HG03457 (cell line): ENCODE measurements around the gene CACNA2D1.

ENCODE experiments used
- ATAC-seq: cut with Tn5 transposase; IDR thresholded peaks from one replicate; pipeline ENCODE4 v1.9.1; 2021; ENCODE audit warnings: moderate number of reproducible peaks; ENCODE audit not compliant: unreplicated experiment

CACNA2D1 gene

GRCh38 chr7:82126576-82126975 lies 317.0 kb downstream of the CACNA2D1 start:
- ATAC-seq: no peak

- ATAC-seq: no peak
Measured at GRCh38 chr7:82124445-82124844, 319.1 kb downstream of the CACNA2D1 start.

DNA sequence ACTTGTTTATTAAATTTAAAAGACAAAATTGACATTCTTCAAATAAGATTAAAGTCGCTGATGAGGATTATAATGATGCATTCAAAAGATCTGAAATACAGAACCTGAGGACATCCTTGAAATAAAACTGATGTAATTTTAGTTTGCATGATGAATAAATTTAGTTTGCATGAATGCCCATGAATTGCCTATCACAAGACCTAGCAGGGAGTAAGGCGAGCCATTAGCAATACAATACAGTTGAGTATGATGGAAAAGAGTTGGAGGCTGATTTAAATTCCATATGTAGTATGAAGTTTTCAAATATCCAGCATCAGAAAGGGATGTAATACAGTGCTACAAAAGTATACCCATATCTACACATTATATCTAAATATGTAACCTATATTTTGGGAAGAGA lies 321.3 kb downstream of the CACNA2D1 start:
- no peak for ATAC-seq

DNA sequence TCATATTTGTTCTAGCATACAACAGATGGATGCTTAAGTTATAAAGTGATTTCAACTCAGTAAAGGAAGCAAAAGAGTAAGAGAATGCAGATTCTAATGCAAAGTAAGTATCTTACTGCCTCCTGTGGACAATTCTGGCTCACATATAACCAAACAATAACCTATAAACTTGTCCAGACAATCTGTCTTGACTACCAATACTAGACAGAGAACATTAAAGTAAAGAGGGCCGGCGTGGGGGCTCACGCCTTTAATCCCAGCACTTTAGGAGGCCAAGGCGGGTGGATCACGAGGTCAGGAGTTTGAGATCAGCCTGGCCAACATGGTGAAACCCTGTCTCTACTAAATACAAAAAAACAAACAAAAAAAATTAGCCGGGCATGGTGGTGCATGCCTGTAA lies 329.3 kb downstream of the CACNA2D1 start:
- ATAC-seq: no peak

GRCh38 chr7:82110146-82110840 lies 333.3 kb downstream of the CACNA2D1 start:
- no peak for ATAC-seq

DNA sequence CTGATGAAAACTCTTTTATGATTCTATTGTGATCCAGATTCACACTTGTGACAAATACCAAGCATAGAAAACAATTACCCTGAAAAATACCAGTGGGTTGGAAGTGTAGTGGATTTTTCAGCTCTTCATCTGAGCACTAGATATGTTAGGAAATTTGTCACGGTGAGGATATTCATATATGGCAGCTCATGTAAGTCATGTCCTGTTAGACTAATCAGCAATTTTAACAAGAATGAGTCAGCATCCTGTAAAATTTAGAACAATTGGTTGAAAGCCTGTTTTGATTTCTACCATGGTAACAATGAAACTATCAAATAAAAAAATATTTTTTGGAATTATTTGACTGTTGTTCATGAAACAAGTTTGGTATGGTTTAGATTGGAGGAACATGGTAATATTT lies 334.3 kb downstream of the CACNA2D1 start:
- no peak for ATAC-seq

- no peak for ATAC-seq
Measured at GRCh38 chr7:82106201-82106600, 337.4 kb downstream of the CACNA2D1 start.

DNA sequence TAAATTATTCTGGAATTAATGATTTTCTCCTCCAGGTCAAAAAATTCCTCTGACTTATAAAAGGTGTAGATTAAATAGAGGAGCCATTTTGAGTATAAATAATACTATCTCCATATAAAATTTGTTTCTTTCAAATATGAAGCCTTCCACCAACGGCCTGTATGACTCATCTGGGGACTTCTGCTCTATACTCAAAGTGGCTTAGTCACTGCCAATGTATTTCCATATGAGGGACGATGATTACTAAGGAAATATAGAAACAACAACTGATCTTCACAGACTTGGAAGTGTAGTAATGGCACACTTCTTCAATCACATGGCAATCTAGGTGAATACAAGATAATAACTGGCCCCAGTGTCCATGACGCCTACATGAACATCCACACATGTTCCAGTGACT lies 338.1 kb downstream of the CACNA2D1 start:
- ATAC-seq: no peak

- ATAC-seq: no peak
Measured at GRCh38 chr7:82098414-82098813, 345.2 kb downstream of the CACNA2D1 start.

- ATAC-seq: no peak
Measured at GRCh38 chr7:82091126-82091684, 352.4 kb downstream of the CACNA2D1 start.

GRCh38 chr7:82087099-82087498 lies 356.5 kb downstream of the CACNA2D1 start:
- ATAC-seq: no peak

GRCh38 chr7:82085116-82085515 lies 358.5 kb downstream of the CACNA2D1 start:
- ATAC-seq: no peak

DNA sequence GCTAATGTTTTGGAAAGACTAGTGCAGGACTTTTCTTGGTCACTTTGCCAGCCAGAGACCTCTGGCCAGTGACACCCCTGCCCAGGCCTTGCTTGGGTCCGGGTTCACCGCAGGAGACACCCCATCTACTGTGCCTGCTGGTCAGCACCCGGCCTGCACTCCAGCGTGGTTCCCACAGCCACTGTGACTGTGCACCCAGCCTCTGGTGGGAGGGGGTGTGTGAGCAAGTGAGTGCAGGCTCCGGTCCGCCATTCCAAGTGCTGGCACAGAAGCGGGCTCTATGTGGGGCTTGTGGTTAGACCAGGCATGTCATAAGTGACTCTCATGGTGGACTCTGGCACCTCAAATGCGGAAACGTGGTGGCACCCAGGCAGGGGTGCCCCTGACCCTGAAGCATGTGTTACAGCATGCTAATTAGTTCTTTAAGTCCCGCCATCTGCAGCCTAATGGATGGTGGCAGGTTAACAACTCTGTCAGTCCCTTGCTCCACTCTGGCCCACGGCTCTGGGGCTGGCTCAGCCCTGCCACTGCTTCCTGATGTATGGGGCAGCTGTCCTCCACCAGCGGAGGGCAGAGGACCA lies 361.8 kb downstream of the CACNA2D1 start:
- no peak for ATAC-seq

DNA sequence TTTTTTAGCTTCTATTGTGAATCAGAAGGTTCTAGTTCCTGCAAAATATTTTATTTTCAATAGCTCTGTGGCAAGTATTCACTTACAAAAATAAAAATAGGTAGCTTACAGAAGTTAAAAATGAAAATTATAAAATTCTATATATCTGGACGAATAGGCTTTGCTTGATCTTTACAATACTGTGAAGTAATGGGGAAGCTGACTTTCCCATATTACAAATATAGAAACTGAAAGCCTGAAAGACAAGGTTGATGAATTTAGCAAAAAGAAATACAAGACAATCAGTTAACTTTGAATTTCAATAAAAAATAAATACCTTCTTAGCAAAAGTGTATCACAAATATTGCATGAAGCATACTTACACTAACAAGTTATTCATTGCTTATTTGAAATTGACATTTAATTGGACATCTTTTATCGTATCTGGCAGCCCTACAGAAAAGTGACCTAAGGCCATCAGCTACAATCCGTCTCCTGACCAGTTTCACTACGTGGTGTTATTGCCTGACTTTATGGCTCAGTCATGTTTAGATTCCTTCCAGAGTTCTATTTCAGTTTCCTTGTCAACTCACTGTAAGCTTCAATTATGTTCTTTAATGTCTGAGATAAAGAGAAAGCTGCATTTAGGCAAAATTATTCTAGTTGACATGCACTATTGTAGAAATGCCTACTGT lies 363.2 kb downstream of the CACNA2D1 start:
- ATAC-seq: no peak

DNA sequence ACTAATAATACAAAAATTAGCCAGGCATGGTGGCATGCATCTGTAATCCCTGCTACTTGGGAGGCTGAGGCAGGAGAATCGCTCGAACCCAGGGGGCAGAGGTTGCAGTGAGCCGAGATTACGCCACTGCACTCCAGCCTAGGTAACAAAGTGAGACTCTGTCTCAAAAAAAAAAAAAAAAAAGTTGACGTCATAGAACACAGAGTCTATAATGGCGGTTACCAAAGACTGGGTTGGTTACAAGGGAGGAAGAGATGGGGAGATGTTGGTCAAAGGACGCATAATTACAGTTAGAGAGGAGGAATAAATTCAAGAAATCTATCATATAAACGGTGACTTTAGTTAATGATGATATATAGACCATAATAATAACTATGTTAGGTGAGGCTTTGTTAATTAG lies 364.1 kb downstream of the CACNA2D1 start:
- ATAC-seq: no peak

GRCh38 chr7:82078807-82079206 lies 364.8 kb downstream of the CACNA2D1 start:
- no peak for ATAC-seq

- ATAC-seq: no peak
Measured at GRCh38 chr7:82071468-82071867, 372.1 kb downstream of the CACNA2D1 start.

- ATAC-seq: no peak
Measured at GRCh38 chr7:82067628-82068264, 375.8 kb downstream of the CACNA2D1 start.

DNA sequence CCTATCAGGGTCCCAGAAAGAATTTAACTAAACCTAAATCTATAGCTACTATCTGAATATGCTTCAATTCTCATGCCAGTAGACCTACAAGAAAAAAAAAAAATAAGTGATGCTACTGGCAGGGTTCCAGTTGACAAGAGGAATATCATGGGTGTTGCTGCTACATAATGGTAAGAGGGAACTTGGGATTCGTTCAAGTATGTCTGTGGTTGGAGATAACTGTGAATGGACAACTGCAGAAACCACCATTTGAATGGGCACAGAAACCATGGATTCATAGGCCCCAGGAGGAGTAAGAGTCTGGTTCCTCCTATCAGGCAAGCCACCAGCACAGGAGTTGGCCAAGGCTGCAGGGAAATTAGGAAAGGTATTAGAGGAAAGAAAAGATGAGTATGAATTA lies 386.1 kb downstream of the CACNA2D1 start:
- no peak for ATAC-seq

DNA sequence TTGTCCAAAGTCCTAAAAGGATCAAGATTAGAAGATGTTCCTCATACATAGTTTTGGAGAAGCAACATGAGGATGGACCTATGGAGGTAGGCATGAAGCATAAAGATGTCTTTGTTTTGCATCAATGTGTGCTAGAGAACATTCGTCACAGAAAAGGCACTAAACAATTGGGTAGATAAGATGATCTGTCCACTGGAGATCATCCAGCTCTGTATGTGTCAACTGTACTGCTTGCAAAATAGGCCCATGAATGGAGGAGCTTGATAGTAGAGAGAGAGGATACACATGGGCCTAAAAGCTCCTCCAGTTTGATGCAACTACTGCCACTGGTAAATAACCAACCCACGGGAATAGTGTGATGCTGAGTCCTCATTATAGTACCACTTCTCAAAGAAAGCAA lies 387.3 kb downstream of the CACNA2D1 start:
- no peak for ATAC-seq

GRCh38 chr7:82054544-82054943 lies 389.0 kb downstream of the CACNA2D1 start:
- no peak for ATAC-seq
